Skeletal muscle tissue (tissue), 4 donors: ENCODE data around the gene MYH10. TPM values are rescaled to one million over a fixed set of nuclear protein-coding genes. Genes with fewer than 3 reads are reported as not detected.

Experiments
- H3K27ac ChIP-seq: one replicate; pipeline ENCODE4 v1.7.0; 2013; ENCODE audit warnings: mild to moderate bottlenecking, low read depth, low read length, inconsistent platforms
- H3K27me3 ChIP-seq, 3 donors: one replicate each; pipeline ENCODE4 v1.7.0; 2013; ENCODE audit warnings: low read length in 3 of 3; ENCODE audit not compliant: control insufficient read depth in 3 of 3, insufficient read depth in 3 of 3
- H3K36me3 ChIP-seq, 3 donors: one replicate each; pipeline ENCODE4 v1.7.0; 2013; ENCODE audit warnings: low read length in 3 of 3; ENCODE audit not compliant: control insufficient read depth in 3 of 3, insufficient read depth in 3 of 3
- H3K4me1 ChIP-seq, 3 donors: one replicate each; pipeline ENCODE4 v1.7.0; 2013; ENCODE audit warnings: low read length in 3 of 3, mild to moderate bottlenecking in 3 of 3; ENCODE audit not compliant: control insufficient read depth in 3 of 3, insufficient read depth in 3 of 3
- H3K4me3 ChIP-seq, 3 donors: one replicate each; pipeline ENCODE4 v1.7.0; 2013; ENCODE audit warnings: low read length in 3 of 3
- H3K9ac ChIP-seq, 3 donors: one replicate each; pipeline ENCODE4 v1.7.0; 2013; ENCODE audit warnings: low read length in 3 of 3, mild to moderate bottlenecking in 3 of 3, moderate library complexity in 2 of 3, low read depth in 1 of 3
- H3K9me3 ChIP-seq, 3 donors: one replicate each; pipeline ENCODE4 v1.7.0; 2013; ENCODE audit warnings: low read length in 3 of 3; ENCODE audit not compliant: control insufficient read depth in 3 of 3
- total RNA-seq: library from RNA; depleted of rRNA; stranded (reverse); fragments of >200 nt; gene quantifications from one replicate; pipeline ENCODE4 v1.2.3, GENCODE V29; 2014
- donor health status: Osteomylitis.

MYH10 gene
- total RNA-seq, 1 donor from 2014 or later, result 72.0 TPM

- H3K27me3 ChIP-seq, result no peaks in the 10 kb centered on the region
- H3K9ac ChIP-seq, result no peak overlapping the region
- H3K9me3 ChIP-seq, result no peaks in the 10 kb centered on the region
- H3K36me3 ChIP-seq, result peaks cover 27 to 49% (median 41%) of the 10 kb centered on the region in 3 donors
- no peak overlapping the region for H3K4me3 ChIP-seq
- H3K4me1 ChIP-seq, result peaks cover 0 to 2% (median 0%) of the 10 kb centered on the region in 3 donors
- no peak overlapping the region for H3K27ac ChIP-seq
Measured at GRCh38 chr17:8451933-8452614, 178.5 kb downstream of the MYH10 start.

- H3K27me3 ChIP-seq, result no peaks in the 10 kb centered on the region
- peaks cover 0 to 2% (median 2%) of the 10 kb centered on the region in 3 donors for H3K4me1 ChIP-seq
- H3K4me3 ChIP-seq, result no peak overlapping the region
- no peaks in the 10 kb centered on the region for H3K9me3 ChIP-seq
- H3K9ac ChIP-seq, result no peak overlapping the region
- no peak overlapping the region for H3K27ac ChIP-seq
- H3K36me3 ChIP-seq, result peaks cover 19 to 50% (median 48%) of the 10 kb centered on the region in 3 donors
Measured at GRCh38 chr17:8448310-8448709, 182.2 kb downstream of the MYH10 start.

GRCh38 chr17:8447799-8448198 is 182.7 kb downstream of the MYH10 start:
- Histone ChIP-seq H3K4me1 (peaks cover 2 to 6% (median 2%) of the 10 kb centered on the region in 3 donors), H3K36me3 (peaks cover 19 to 50% (median 48%) of the 10 kb centered on the region in 3 donors), H3K27ac (no peak overlapping the region), H3K4me3 (no peak overlapping the region), H3K9ac (no peak overlapping the region), H3K9me3 (no peaks in the 10 kb centered on the region), H3K27me3 (no peaks in the 10 kb centered on the region)

- H3K9ac ChIP-seq, result no peak overlapping the region
- H3K4me1 ChIP-seq, result peaks cover 2 to 8% (median 2%) of the 10 kb centered on the region in 3 donors
Measured at GRCh38 chr17:8445536-8445935, 185.0 kb downstream of the MYH10 start.

GRCh38 chr17:8444494-8444893 is 186.0 kb downstream of the MYH10 start:
- Histone ChIP-seq H3K27ac (no peak overlapping the region), H3K36me3 (peaks cover 5 to 29% (median 28%) of the 10 kb centered on the region in 3 donors)

More at GRCh38 chr17:8445536-8445935, 185.0 kb downstream of the MYH10 start:
- Histone ChIP-seq H3K36me3 (peaks cover 11 to 36% (median 31%) of the 10 kb centered on the region in 3 donors), H3K4me3 (no peak overlapping the region), H3K27me3 (no peaks in the 10 kb centered on the region), H3K9me3 (no peaks in the 10 kb centered on the region), H3K27ac (no peak overlapping the region)

GRCh38 chr17:8443756-8444155 is 186.8 kb downstream of the MYH10 start:
- Histone ChIP-seq H3K9me3 (no peaks in the 10 kb centered on the region), H3K4me3 (no peak overlapping the region), H3K27me3 (no peaks in the 10 kb centered on the region), H3K4me1 (peaks cover 2 to 8% (median 2%) of the 10 kb centered on the region in 3 donors), H3K27ac (no peak overlapping the region), H3K36me3 (peaks cover 2 to 25% (median 22%) of the 10 kb centered on the region in 3 donors), H3K9ac (no peak overlapping the region)

More at GRCh38 chr17:8444494-8444893, 186.0 kb downstream of the MYH10 start:
- Histone ChIP-seq H3K9ac (no peak overlapping the region), H3K9me3 (no peaks in the 10 kb centered on the region), H3K4me3 (no peak overlapping the region), H3K27me3 (no peaks in the 10 kb centered on the region), H3K4me1 (peaks cover 2 to 8% (median 2%) of the 10 kb centered on the region in 3 donors)

GRCh38 chr17:8442310-8442709 is 188.2 kb downstream of the MYH10 start:
- Histone ChIP-seq H3K27ac (no peak overlapping the region), H3K36me3 (peaks cover 3 to 22% (median 19%) of the 10 kb centered on the region in 3 donors)

GRCh38 chr17:8441690-8442089 is 188.8 kb downstream of the MYH10 start:
- Histone ChIP-seq H3K4me1 (peaks cover 7 to 16% (median 12%) of the 10 kb centered on the region in 3 donors), H3K4me3 (no peak overlapping the region), H3K9ac (no peak overlapping the region), H3K27ac (no peak overlapping the region), H3K27me3 (no peaks in the 10 kb centered on the region), H3K9me3 (no peaks in the 10 kb centered on the region), H3K36me3 (peaks cover 3 to 19% (median 16%) of the 10 kb centered on the region in 3 donors)

More at GRCh38 chr17:8442310-8442709, 188.2 kb downstream of the MYH10 start:
- H3K27me3 ChIP-seq, result no peaks in the 10 kb centered on the region
- no peak overlapping the region for H3K4me3 ChIP-seq
- no peak overlapping the region for H3K9ac ChIP-seq
- no peaks in the 10 kb centered on the region for H3K9me3 ChIP-seq
- H3K4me1 ChIP-seq, result peaks cover 6 to 16% (median 7%) of the 10 kb centered on the region in 3 donors

- Histone ChIP-seq H3K27me3 (no peaks in the 10 kb centered on the region), H3K27ac (no peak overlapping the region), H3K9ac (no peak overlapping the region), H3K4me3 (no peak overlapping the region), H3K4me1 (peaks cover 7 to 21% (median 18%) of the 10 kb centered on the region in 3 donors), H3K36me3 (peaks cover 3 to 5% (median 5%) of the 10 kb centered on the region in 3 donors), H3K9me3 (no peaks in the 10 kb centered on the region)
Measured at GRCh38 chr17:8439681-8440080, 190.8 kb downstream of the MYH10 start.

GRCh38 chr17:8438441-8438840 is 192.1 kb downstream of the MYH10 start:
- H3K36me3 ChIP-seq, result peaks cover 0 to 3% (median 2%) of the 10 kb centered on the region in 3 donors
- H3K9me3 ChIP-seq, result no peaks in the 10 kb centered on the region
- no peaks in the 10 kb centered on the region for H3K27me3 ChIP-seq
- peaks cover 7 to 20% (median 16%) of the 10 kb centered on the region in 3 donors for H3K4me1 ChIP-seq
- H3K9ac ChIP-seq, result no peak overlapping the region
- H3K27ac ChIP-seq, result no peak overlapping the region
- peak overlapping the region in 1 of 3 donors; percentile 22 for H3K4me3 ChIP-seq
